GM10248 (cell line): ENCODE results near the gene DBH.

Experiments
- CTCF ChIA-PET: fragments of 300-600 bp; sonication (Branson Sonifier 250); formaldehyde crosslinking; extraction: SDS; loops from one replicate; lab custom pipeline; 2021; ENCODE audit warnings: antibody characterized with exemption; lab: Yijun Ruan, JAX
- POLR2A ChIA-PET: fragments of 350-650 bp; sonication (Branson Sonifier 250); formaldehyde crosslinking; extraction: SDS; loops from one replicate; lab custom pipeline; 2020; ENCODE audit warnings: antibody characterized with exemption; lab: Yijun Ruan, JAX
- DNase-seq: peaks from one replicate; pipeline ENCODE4 v3.0.0; 2012; ENCODE audit errors: extremely low spot score
- TF ChIP-seq, protein P1 (sequence below): IDR thresholded peaks from 2 replicates; pipeline ENCODE4 v1.5.1; 2012; ENCODE audit warnings: mild to moderate bottlenecking, low read depth; ENCODE audit errors: extremely low read depth, missing control alignments, control extremely low read depth

The DBH gene

GRCh38 chr9:133635098-133635497 is 1.1 kb upstream of the DBH start:
- no peak for DNase-seq
- TF ChIP-seq, protein P1, sequence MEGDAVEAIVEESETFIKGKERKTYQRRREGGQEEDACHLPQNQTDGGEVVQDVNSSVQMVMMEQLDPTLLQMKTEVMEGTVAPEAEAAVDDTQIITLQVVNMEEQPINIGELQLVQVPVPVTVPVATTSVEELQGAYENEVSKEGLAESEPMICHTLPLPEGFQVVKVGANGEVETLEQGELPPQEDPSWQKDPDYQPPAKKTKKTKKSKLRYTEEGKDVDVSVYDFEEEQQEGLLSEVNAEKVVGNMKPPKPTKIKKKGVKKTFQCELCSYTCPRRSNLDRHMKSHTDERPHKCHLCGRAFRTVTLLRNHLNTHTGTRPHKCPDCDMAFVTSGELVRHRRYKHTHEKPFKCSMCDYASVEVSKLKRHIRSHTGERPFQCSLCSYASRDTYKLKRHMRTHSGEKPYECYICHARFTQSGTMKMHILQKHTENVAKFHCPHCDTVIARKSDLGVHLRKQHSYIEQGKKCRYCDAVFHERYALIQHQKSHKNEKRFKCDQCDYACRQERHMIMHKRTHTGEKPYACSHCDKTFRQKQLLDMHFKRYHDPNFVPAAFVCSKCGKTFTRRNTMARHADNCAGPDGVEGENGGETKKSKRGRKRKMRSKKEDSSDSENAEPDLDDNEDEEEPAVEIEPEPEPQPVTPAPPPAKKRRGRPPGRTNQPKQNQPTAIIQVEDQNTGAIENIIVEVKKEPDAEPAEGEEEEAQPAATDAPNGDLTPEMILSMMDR: no peak
- ChIA-PET CTCF (no interaction called here), POLR2A (no interaction called here)

GRCh38 chr9:133636902-133637301 is 739 bp downstream of the DBH start:
- no peak for DNase-seq
- TF ChIP-seq, protein P1: no peak
- CTCF ChIA-PET: interaction anchor here (1.2 kb wide), 1 partner anchor 9 kb away, joined by 3 read pairs; no protein-coding TSS in a partner anchor
- POLR2A ChIA-PET: no interaction called here

DNA sequence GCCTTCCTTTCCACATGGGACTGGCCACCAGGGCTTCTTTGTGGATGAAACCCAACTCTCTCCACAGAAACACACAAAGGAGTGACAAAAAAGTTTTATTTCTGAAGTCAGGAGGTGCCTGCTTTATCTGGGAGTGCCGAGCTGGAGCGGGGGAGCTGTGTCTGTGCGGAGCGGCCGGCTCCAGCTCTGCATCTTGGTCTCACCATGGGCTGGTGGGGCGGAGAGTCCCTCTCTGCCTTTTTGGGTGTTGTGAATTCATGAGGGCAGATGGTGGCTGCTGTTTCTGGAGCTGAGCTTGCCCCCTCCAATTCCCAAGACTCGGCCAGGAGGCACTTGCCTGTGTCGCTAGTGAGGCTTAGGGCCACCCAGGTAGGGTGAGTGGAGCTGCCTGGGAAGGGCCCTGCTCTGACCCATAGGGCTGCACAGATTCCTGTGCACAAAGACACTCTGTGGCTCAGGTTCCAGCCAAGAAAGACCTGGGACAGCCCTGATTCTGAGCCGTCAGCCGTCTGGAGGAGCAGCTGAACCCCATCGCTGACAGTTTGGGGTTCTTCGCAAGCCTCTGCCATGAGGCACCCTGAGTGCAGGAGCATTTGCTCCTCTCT is 1.4 kb downstream of the DBH start:
- POLR2A ChIA-PET: no interaction called here
- TF ChIP-seq, protein P1: no peak

GRCh38 chr9:133638076-133638475 is 1.9 kb downstream of the DBH start:
- no peak for DNase-seq
- TF ChIP-seq, protein P1: no peak
- CTCF ChIA-PET: no interaction called here
- POLR2A ChIA-PET: no interaction called here

More for the DNA sequence above, 1.4 kb downstream of the DBH start:
- DNase-seq: no peak
- CTCF ChIA-PET: no interaction called here

- ChIA-PET POLR2A (no interaction called here), CTCF (no interaction called here)
- TF ChIP-seq, protein P1: no peak
- DNase-seq: no peak
Observed at GRCh38 chr9:133638711-133639110, 2.5 kb downstream of the DBH start.

DNA sequence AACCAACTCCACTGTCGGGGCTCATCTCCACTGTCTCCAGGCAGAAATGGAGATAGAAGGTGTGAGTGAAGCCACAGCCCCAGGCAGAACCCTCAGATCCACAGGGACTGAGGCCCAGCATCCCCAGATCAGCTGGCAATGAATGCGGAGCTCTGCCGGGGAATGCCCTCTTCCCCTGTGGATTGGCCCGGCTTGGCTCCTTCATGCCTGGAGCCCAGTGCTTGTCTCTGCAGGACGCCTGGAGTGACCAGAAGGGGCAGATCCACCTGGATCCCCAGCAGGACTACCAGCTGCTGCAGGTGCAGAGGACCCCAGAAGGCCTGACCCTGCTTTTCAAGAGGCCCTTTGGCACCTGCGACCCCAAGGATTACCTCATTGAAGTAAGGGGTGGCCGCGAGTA is 3.5 kb downstream of the DBH start:
- ChIA-PET POLR2A (no interaction called here), CTCF (no interaction called here)
- DNase-seq: no peak
- TF ChIP-seq, protein P1: no peak

DNA sequence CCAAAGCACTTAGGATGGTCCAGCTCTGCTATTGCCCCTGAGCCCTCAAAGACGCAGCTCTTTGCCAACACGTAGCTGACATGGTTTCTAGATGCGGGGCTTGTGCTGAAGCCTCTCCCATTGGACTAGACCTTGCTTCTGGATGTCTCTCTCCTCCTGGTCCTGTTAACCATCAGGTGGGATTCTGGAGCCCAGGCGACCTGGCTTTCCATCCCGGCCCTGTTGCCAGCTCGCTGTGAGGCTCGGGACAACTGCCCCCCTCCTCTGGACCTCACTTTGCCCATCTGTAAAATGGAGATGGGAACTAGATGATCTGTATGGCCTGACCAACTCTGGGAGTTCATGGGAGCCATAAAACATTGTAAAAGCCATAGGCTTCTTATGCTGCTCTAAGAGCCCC is 4.0 kb downstream of the DBH start:
- DNase-seq: no peak
- POLR2A ChIA-PET: no interaction called here
- TF ChIP-seq, protein P1: no peak
- CTCF ChIA-PET: no interaction called here
